Measurements from ENCODE around the gene PDE4C.

The PDE4C gene

GRCh38 chr19:18197941-18198340, 28.3 kb downstream of the PDE4C start:
- TF ChIP-seq, protein P1, sequence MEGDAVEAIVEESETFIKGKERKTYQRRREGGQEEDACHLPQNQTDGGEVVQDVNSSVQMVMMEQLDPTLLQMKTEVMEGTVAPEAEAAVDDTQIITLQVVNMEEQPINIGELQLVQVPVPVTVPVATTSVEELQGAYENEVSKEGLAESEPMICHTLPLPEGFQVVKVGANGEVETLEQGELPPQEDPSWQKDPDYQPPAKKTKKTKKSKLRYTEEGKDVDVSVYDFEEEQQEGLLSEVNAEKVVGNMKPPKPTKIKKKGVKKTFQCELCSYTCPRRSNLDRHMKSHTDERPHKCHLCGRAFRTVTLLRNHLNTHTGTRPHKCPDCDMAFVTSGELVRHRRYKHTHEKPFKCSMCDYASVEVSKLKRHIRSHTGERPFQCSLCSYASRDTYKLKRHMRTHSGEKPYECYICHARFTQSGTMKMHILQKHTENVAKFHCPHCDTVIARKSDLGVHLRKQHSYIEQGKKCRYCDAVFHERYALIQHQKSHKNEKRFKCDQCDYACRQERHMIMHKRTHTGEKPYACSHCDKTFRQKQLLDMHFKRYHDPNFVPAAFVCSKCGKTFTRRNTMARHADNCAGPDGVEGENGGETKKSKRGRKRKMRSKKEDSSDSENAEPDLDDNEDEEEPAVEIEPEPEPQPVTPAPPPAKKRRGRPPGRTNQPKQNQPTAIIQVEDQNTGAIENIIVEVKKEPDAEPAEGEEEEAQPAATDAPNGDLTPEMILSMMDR (conservative IDR thresholded peaks at IDR 0.05; ENCODE audit: low read depth, low read length) = no peak
- no peak for DNase-seq (ENCODE audit: low read depth)
- H3K4me3 ChIP-seq (ENCODE audit: low read depth, low read length) = no peak overlapping the region

GRCh38 chr19:18197306-18197705, 28.9 kb downstream of the PDE4C start:
- DNase-seq (ENCODE audit: low read depth) = no peak

GRCh38 chr19:18196511-18196845, 29.8 kb downstream of the PDE4C start:
- TF ChIP-seq, protein P1 (conservative IDR thresholded peaks at IDR 0.05; ENCODE audit: low read depth, low read length) = no peak
- H3K4me3 ChIP-seq (ENCODE audit: low read depth, low read length) = no peak overlapping the region
- no peak for DNase-seq (ENCODE audit: low read depth)

More at GRCh38 chr19:18197306-18197705, 28.9 kb downstream of the PDE4C start:
- TF ChIP-seq, protein P1 (conservative IDR thresholded peaks at IDR 0.05; ENCODE audit: low read depth, low read length) = no peak
- no peak overlapping the region for H3K4me3 ChIP-seq (ENCODE audit: low read depth, low read length)

- TF ChIP-seq, protein P1 (conservative IDR thresholded peaks at IDR 0.05; ENCODE audit: low read depth, low read length) = no peak
- peak; percentile 29 for DNase-seq (ENCODE audit: low read depth)
- peak overlapping the region; percentile 20 for H3K4me3 ChIP-seq (ENCODE audit: low read depth, low read length)
These were observed 31.5 kb downstream of the PDE4C start for GRCh38 chr19:18194554-18195238.

GRCh38 chr19:18194181-18194530, 32.1 kb downstream of the PDE4C start:
- TF ChIP-seq, protein P1 (conservative IDR thresholded peaks at IDR 0.05; ENCODE audit: low read depth, low read length) = no peak
- peak overlapping the region; percentile 90 for H3K4me3 ChIP-seq (ENCODE audit: low read depth, low read length)
- DNase-seq (ENCODE audit: low read depth) = no peak

GRCh38 chr19:18193388-18194180, 32.7 kb downstream of the PDE4C start:
- H3K4me3 ChIP-seq (ENCODE audit: low read depth, low read length) = peak overlapping the region; percentile 90
- no peak for DNase-seq (ENCODE audit: low read depth)
- TF ChIP-seq, protein P1 (conservative IDR thresholded peaks at IDR 0.05; ENCODE audit: low read depth, low read length) = no peak

All from choroid plexus epithelial cell (primary cell).